HG03469 (cell line): ENCODE data around the gene FHIT.
"Not testable (repeated sequence)": the region's sequence is repeated elsewhere in the genome, so short reads cannot be mapped to it uniquely, and the experiment has no call there.

Experiments used
- ATAC-seq: cut with Tn5 transposase; IDR thresholded peaks from one replicate; pipeline ENCODE4 v1.9.1; 2021; ENCODE audit warnings: mild to moderate bottlenecking, moderate library complexity, moderate number of reproducible peaks; ENCODE audit not compliant: unreplicated experiment

Gene FHIT

DNA sequence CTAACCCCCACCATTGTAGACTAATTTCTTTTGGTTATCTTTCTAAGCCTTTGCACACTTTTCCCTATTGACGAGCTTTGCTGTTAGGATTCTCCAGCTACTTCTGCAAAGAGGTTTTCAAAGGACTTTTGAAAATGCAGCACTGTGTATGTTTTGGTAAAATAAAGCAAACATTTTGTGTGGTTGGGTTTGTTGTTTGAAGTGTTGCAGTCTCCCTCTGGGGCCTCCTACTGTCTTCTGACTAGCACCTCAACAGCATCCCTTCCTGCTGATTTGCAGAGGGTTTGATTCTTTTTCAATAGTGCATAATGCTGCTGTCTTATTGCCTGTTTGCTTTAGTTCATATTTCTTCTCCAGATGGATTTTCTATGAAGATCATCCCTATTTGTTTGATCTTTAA, 1426.4 kb downstream of the FHIT start:
- ATAC-seq, result no peak

DNA sequence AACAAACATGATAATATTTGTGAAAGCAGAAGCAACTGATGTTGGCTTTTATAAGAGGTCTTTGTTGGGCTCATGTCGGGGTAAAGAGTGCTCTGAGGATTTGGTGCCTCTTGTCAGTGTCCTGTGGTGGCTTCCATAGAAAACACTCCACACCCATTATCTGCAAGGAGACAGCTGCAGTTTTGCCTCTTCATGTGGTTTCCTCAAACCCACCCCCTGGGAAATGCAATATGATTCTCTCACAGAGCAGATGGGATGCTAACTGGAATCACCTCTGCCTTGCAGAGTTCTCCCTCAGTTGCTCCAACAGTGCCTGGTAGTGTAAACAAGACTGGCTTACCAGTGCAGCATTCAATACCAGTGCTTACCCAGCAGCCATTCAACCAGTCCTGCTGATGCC, 1430.0 kb downstream of the FHIT start:
- ATAC-seq, result no peak

DNA sequence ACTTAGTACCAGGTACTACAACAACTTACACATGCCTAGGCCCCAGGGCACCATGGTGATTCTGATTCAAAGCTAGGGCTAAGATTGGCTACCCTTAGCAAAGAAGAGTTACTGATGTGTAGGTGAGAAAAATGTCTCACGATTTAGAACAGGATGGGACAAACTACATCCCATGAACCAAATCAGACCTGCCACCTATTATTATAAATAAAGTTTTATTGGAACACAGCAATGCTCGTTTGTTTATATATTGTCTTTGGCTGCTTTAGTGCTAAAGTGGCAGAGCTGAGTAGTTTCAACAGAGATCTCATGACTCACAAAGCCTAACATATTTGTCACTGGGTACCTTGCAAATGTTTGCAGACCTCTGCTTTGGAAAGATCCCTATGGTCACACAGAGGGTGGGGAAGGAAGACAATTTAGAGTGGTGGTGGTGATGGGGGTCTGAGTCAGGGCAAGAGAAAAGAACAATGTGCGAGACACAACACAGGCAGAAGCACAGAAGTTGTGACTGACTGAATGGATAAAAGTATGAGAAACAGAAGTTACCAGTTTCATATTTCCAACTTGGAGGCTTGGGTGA, 1430.8 kb downstream of the FHIT start:
- ATAC-seq, result no peak

DNA sequence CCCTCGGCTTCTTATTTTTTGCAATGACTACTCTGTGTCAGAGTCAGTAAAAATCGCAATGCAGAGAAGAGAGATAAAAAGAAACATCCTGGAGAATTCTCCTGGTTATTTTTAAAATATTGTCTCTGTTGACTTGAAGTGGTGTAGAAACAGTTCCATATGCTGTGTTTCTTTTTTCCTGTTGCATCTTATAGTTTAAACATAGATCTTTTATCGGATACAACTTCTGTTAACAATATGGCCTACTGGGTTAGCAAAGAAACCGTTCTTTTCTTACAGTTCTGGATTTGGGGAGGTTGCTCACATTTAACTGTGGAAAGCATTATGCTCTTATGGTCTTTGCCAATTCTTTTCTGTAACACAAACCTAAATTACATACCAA, 1432.3 kb downstream of the FHIT start:
- ATAC-seq, result no peak

DNA sequence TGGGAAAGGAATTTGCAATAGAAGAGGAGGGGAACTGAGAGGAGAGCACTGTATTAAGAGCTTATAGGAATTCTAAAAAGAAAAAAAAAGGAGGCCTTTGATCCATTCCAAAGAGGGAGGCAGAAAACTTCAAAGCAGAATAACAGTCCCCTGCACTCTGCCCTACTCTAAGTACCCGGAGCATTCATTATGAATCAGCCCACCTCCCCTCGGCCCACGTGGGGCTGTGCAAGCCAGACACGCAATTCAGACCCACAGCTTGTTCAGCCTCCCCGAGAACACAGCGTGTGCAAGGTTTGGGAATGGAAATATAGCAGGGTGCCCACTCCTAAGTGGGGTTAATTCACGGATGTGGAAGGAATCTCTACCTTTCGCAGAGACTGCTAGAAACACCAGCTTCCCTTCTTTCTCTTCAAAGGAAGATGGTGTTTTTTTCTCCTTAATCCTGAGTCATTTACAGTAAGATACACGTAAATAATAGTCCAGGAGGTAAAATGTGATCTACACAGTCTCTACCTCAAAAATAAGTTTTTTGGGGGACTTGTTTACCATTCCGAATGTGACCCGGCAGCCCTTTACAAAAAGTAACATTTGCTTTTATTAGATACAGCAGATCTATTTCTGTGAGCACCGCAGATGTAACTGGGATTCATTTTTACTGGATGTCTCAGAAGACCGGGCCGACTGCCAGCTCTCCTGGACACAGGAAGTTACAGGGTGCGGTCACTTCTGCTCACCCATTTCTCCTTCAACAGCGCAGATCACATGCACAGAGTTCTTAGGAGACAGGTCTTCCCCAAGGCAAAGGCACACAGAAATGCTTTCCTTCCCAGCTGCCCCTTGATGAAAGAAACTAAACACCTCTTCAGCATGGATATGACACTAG, 1433.0 kb downstream of the FHIT start:
- no peak for ATAC-seq

DNA sequence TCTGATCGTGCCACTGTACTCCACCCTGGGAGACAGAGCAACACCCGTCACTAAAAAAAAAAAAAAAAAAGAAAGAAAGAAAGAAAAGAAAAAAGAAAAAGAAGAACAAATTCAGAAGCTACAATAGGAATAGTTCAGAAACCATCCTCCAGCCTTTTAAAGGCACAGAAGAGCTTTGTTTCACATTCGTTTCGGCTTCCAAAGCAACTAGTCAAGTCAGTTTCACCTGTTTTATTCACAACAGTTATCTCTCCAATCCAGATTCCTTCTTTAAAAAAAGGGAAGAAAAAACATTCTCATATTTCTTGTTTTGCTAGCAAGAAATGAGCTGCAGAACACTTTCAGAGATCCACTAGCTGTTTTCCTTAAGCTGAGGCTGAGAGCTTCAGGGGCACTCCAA, 1433.7 kb downstream of the FHIT start:
- ATAC-seq, result no peak

DNA sequence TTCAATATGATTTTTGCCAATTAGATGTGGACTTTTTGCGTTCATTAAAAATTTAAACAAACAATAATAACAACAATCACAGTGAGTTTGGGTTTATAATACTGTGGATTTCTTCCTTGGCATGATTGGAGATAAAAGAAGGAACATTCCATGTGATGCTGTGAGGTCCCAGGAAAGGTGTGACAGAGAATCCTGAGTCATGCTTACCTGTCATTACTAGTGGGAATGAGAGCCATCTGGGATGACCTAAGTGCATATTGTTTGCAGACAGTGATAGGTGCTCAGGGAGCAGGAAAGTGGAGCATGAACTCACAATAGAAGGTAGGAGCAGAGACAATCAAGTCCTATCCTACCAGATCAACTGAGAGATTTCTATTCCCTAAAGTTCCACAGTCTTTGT, 1434.9 kb downstream of the FHIT start:
- no peak for ATAC-seq

DNA sequence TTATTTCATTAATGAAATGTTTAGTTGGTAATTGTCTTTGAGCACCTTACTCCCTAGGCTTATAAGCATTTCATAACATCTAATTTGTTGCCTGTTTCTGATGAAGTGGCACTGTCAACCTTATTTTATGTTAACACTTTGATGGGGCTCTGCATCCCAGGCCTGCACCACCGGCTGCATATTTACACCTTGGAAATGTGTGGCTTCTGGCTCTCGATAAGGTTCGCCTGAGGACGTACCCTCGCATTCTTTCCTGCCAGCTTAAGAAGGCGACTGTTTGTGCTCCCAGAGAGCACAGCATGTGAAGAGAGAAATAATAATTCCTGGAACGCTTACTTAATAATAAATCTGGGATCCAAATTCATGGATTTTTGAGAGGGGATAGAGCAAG, 1438.1 kb downstream of the FHIT start:
- no peak for ATAC-seq

DNA sequence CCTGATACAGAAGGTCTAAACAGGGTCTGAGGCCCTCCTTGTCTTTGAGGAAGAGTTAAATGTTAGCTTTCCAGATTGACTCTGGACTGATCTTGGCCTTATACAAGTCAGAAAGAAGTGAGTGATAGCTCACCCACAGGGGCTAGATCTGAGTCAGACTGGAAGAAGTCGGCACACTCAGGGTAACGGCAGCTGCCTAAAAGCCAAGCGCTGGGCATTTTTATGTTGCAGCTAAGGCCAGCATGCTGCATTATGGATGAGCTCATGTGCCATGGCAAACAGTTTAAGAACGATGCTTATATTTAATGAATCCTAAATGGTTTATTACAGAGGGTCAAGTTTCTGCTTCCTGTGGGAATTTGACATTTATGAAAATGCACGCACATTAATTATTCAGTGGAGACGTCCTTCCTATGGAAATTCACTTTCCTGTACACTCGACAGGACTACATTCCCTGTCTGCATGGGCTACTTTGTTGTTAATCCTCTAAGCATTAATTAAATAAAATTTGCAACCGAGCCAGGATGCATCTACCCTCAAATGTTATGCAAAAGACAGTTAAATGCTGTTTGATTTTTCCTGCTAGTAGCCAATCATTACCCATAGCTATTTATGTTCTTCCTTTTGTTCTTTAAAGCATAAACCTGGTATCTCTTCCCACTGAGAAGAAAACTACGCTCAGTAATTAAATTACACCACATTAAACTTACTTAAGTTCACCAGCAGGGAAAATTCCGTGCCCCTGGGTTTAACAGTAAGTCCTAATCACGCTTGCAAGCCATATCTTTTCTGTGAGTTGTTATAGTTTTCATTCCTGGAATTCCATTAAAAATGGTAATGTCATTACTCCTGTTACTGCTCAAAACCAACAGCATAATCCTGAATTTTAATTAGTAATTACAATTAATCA, 1438.8 kb downstream of the FHIT start:
- ATAC-seq, result no peak

DNA sequence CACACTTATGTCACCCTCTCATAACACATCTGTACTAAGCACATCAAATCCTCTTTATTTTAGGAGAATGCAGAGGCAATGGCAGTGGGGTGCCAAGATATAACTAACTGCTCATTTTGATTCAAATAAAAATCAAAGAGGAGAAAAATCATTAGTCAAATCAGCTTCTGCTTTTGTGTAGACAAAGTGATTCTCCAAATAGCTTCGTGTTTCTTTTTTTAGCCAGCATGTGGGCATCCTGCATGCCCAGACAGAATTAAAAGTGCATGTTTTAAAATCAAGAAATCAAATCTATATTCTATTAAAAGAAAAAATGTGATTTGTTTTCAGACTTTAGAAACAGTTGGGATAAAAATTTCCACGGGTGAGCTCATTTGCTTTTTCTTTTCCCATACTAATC, 1440.1 kb downstream of the FHIT start:
- no peak for ATAC-seq

DNA sequence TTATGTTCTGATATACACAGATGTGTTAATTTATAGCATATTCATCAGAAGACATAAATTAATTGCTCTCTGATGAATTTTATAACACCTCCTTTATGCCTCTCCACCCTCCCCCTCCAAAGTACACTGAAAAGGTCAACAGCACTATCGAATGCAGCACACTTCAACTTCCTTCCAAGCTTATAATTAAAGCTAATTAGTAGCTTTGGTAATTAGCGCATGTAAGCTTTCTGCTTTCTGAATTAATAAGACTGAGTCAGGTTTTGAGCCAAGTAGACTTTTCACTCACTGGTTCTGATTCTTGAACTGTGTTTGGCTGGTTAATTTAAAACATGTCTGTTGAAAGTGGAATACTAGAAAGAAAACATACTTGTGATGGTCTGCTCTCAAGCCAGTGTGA, 1440.6 kb downstream of the FHIT start:
- no peak for ATAC-seq

DNA sequence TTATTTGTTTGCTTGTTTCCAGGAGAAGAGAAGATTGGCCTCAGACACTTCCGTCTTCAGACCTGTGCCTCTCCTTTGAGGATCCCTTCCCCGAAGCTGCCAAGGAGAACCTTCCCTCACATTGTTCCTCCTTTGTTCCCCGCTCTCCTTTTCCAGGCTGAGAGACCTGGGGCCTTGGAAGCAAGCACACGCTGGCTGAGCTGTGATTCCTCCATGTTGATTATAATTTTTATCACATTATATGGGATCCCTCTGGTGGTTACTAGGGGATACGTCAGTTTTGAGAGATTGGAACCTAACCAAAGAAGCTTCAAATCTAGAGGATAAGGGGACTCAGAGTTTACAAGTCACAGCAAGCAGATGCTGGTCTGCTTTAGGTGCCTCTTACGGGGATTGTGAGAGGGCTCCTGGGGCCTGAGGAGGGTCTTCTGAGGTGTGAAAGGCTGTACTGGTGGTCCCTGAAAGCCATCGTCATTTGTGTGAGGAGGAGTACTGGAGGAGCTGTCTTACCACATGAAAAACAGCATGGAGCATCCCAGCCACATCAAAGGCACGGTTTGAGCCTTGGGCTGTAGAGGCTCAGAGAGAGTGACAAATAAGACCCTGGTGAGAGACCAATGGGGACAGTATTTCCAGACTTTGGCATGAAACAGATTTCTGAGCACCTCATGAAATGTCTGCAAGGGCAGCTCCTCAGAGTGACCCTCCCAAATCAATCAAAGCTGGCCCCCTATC, 1441.4 kb downstream of the FHIT start:
- no peak for ATAC-seq

DNA sequence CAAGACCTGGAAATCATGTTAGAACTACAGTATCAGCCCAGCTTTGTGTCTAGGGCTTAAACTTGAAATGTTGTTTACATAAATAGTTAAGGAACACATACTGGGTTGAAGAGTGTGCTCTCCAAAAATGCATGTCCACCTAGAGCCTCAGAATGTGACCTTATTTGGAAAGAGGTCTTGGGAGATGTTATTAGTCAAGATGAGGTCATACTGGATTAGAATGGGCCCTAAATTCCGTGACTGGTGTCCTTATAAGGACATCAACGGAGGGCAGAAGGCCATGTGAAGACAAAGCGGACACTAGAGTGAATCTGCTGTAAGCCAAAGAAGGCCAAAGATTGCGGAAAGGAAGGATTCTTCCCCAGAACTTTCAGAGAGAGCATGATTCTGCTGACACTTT, 1442.2 kb downstream of the FHIT start:
- no peak for ATAC-seq

DNA sequence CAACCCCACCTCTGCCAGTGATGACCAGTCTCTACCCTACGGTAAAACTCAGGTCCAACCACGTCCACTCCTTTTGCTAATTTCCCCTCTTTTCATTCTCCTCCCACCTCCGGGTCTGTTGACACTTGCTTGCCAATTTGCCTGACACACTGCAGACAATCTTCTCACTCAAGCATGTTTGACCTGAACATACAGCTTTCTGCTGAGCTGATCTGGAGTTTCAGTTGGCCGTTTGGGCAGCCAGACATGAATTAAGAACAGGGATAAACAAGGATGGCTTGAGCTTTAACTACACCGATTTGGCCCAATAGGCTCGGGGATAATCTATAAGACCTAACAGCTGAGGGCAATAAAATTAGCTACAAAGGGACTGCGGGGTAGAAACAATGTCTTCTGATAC, 1442.8 kb downstream of the FHIT start:
- ATAC-seq, result no peak

DNA sequence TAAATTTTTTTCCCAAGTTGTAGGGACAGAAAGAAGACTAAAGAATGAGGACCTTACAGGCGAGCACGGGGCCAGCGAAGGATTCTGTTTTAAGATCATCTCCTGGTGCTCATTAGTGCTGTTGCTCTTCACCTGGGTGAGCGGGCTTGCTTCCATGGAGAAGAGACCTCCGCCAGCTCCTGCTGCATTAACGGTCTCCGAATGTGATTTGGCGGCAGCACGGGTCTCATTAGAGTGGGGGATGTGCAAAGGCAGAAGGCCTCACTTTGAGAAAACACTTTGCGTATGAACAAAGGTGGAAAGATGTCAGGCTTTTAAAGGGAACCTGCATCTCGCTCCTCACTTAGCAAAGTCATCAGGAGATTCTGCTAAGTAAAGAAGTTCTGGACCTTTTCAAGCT, 1448.0 kb downstream of the FHIT start:
- ATAC-seq, result no peak

DNA sequence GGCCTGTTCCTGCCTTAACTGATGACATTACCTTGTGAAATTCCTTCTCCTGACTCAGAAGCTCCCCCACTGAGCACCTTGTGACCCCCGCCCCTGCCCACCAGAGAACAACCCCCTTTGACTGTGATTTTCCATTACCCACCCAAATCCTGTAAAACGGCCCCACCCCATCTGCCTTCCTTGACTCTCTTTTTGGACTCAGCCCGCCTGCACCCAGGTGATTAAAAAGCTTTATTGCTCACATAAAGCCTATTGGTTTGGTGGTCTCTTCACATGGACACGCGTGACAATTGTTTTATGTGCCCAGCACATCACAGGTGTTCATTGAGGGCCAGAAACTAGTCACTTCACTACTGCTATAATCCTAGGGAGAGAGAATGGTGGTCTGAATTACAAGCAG, 1448.8 kb downstream of the FHIT start:
- not testable (repeated sequence) for ATAC-seq

DNA sequence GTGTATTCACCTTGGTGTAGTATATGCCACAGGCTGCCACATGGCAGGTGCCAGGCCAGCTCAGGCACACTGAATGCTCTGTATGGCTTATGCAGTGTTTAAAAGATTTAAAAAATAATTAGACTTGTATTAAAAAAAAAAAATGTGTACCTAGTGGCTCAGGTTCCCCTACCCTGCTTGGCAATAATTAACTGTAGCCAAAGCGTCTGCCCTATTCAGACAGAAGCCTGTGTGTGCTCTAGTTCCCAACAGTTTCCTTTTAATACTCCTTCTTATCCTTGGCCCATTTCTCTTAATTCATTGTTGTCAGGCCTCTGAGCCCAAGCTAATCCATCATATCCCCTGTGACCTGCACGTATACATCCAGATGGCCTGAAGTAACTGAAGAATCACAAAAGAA, 1449.2 kb downstream of the FHIT start:
- ATAC-seq, result no peak

DNA sequence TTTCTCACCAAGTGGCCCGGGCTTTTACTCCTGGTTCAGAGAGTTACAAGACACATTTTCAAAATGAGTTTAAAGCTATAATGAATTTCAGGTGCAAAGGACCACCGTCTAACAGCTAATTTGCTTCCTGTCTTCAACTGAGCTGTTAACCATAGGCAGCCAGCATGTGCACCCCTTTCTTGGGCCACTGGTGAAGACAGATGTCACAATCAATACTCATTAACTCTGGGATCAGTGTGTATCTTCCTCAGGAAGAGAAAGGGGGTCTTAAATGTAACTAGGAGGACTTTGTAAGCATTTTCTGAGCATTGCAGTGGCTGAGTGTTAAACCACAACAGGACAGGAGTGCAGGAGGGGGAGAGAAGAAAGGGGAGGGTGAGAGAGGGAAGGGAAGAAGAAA, 1450.8 kb downstream of the FHIT start:
- no peak for ATAC-seq

DNA sequence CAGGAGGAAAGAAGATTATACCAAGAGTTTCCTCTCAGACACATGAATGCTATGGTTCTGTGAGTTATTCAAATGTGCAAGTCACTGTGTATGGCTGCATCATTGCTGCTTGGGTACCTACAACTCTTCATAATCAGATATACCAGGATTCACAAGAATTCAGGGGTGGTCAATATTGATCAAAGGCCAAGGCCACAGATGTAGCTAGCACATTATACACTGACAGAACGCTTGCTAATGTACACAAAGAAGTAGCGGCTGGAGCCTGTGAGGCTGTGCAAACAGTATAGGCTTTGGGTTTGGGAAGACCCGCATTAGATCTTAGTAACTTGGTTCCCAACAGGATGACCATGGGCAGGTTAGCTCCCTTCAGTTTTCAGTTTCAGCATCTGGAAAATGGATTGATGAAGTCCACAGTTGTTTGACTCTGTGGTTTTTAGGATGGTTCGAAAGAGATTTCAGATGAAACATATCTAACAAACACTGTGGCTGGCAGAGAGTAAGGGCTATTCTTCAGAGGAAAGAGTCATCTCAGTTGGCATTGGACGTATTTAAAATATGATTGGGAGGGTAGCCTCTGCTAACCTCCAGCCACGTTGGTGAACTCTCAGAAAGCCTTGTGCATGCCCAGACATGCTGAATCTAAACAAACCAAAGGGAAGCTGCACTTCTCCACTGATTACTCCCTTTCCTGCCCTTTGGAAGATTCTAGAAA, 1452.7 kb downstream of the FHIT start:
- ATAC-seq, result no peak

DNA sequence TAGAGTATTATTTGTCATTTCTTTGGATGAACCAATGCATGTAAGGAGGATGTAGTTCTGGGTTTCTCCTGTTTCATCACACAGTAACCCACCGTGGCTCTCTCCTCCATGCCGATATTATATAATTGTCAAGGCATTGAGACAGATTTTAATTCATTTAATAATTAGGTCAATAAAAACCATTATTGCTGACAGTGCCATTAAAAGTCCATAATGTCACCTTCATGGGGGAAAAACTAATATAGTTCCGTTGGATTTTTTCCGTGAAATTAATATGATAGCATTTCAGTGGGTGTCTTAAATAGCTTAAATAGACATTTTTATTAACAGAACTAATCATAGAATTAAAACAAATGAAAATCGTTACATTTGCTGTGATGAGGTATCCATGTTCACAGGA, 1453.7 kb downstream of the FHIT start:
- ATAC-seq, result no peak
